Glutamatergic neuron (in vitro differentiated cells): ENCODE data around the gene AHNAK. TPM values are rescaled to one million over a fixed set of nuclear protein-coding genes. Genes with fewer than 3 reads are reported as not detected.

Experiments used
- DNase-seq: peaks from one replicate; pipeline ENCODE4 v3.0.0; 2022
- H3K27ac Mint-ChIP-seq: one replicate; pipeline ENCODE4 v1.8.0; 2020; ENCODE audit warnings: mild to moderate bottlenecking, mixed read lengths, inconsistent platforms; ENCODE audit not compliant: unreplicated experiment
- H3K27me3 Mint-ChIP-seq: one replicate; pipeline ENCODE4 v1.8.0; 2020; ENCODE audit warnings: mild to moderate bottlenecking, moderate library complexity, mixed read lengths, inconsistent platforms; ENCODE audit not compliant: unreplicated experiment
- H3K36me3 Mint-ChIP-seq: one replicate; pipeline ENCODE4 v1.8.0; 2020; ENCODE audit warnings: mild to moderate bottlenecking, mixed read lengths, inconsistent platforms; ENCODE audit not compliant: unreplicated experiment
- H3K4me1 Mint-ChIP-seq: one replicate; pipeline ENCODE4 v1.8.0; 2020; ENCODE audit warnings: mild to moderate bottlenecking, low read depth, mixed read lengths, inconsistent platforms; ENCODE audit not compliant: unreplicated experiment
- H3K4me3 Mint-ChIP-seq: one replicate; pipeline ENCODE4 v1.8.0; 2020; ENCODE audit warnings: mild to moderate bottlenecking, mixed read lengths, inconsistent platforms; ENCODE audit not compliant: unreplicated experiment
- H3K9me3 Mint-ChIP-seq: one replicate; pipeline ENCODE4 v1.8.0; 2020; ENCODE audit warnings: mild to moderate bottlenecking, moderate library complexity, mixed read lengths, inconsistent platforms; ENCODE audit not compliant: unreplicated experiment
- CTCF ChIP-seq: fragments of 200-600 bp; sonication (generic); IDR thresholded peaks from one replicate; pipeline ENCODE4 v1.5.0; 2021; ENCODE audit not compliant: partially characterized antibody, unreplicated experiment
- total RNA-seq: library from RNA; stranded (reverse); fragmentation: NEBNext Ultra II Directional; extraction: Animal tissue kit (Norgen Biotek cat#: 25700); gene quantifications from one replicate; pipeline ENCODE4 v1.2.1, GENCODE V29; 2021; ENCODE audit not compliant: unreplicated experiment

The AHNAK gene
- total RNA-seq, 1 donor from 2014 or later, result 4.5 TPM

DNA sequence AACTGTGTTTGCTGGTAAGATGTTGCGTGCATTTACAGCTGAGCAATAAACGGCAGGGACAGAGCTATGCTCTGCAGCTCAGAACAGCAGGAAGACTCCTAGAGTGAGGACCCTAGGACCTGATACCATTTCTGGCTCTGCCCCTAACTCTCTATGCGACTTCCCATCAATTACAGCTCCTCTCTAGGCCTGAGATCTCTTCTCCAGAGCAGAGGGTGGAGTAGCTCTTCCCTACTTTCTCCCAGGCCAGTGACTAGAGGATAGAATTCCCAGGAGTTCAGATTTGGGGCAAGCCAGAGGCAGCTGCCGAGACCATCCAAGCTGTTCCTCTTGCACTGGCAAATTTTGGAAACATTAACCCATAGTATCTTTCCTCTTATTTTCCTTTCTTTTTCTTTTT, 140.6 kb downstream of the AHNAK start:
- Mint-ChIP-seq H3K9me3 (peaks cover 2% of the 10 kb centered on the region), H3K4me1 (peaks cover 11% of the 10 kb centered on the region), H3K27ac (peak overlapping the region; percentile 38), H3K36me3 (no peaks in the 10 kb centered on the region), H3K27me3 (peaks cover 5% of the 10 kb centered on the region), H3K4me3 (no peak overlapping the region)
- TF ChIP-seq CTCF, result no peak
- DNase-seq, result no peak

DNA sequence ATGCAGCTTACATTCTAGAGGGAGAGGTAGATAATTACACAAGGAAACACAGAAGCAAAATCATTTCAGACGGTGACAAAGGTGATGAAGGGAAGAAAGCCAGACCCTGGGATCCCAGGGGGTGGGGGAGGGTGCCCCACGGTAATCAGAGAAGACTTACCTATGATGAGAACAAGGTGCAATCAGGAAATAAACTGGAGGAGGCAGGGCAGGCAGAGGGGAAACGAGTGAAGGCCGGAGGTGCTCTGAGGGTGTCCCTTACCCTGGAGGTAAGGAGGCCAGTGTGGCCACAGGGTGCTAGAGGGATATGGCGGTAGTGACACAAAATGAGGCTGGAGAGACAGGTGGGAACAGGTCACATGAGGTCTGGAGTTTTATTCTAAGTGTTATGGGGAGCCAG, 141.7 kb downstream of the AHNAK start:
- peaks cover 11% of the 10 kb centered on the region for H3K4me1 Mint-ChIP-seq
- H3K27me3 Mint-ChIP-seq, result peaks cover 5% of the 10 kb centered on the region
- H3K9me3 Mint-ChIP-seq, result peaks cover 3% of the 10 kb centered on the region
- no peak overlapping the region for H3K4me3 Mint-ChIP-seq
- no peak for TF ChIP-seq CTCF
- H3K36me3 Mint-ChIP-seq, result no peaks in the 10 kb centered on the region
- H3K27ac Mint-ChIP-seq, result no peak overlapping the region
- DNase-seq, result no peak

GRCh38 chr11:62404435-62404834, 142.2 kb downstream of the AHNAK start:
- Mint-ChIP-seq H3K9me3 (peaks cover 4% of the 10 kb centered on the region), H3K27ac (no peak overlapping the region), H3K4me1 (peaks cover 14% of the 10 kb centered on the region), H3K4me3 (no peak overlapping the region), H3K27me3 (peaks cover 5% of the 10 kb centered on the region), H3K36me3 (no peaks in the 10 kb centered on the region)
- no peak for TF ChIP-seq CTCF
- no peak for DNase-seq

GRCh38 chr11:62402960-62403730, 143.5 kb downstream of the AHNAK start:
- H3K27ac Mint-ChIP-seq, result no peak overlapping the region
- H3K36me3 Mint-ChIP-seq, result no peaks in the 10 kb centered on the region
- no peak for DNase-seq
- TF ChIP-seq CTCF, result no peak
- H3K9me3 Mint-ChIP-seq, result peaks cover 6% of the 10 kb centered on the region
- peaks cover 5% of the 10 kb centered on the region for H3K27me3 Mint-ChIP-seq
- peaks cover 26% of the 10 kb centered on the region for H3K4me1 Mint-ChIP-seq
- H3K4me3 Mint-ChIP-seq, result peak overlapping the region; percentile 49

DNA sequence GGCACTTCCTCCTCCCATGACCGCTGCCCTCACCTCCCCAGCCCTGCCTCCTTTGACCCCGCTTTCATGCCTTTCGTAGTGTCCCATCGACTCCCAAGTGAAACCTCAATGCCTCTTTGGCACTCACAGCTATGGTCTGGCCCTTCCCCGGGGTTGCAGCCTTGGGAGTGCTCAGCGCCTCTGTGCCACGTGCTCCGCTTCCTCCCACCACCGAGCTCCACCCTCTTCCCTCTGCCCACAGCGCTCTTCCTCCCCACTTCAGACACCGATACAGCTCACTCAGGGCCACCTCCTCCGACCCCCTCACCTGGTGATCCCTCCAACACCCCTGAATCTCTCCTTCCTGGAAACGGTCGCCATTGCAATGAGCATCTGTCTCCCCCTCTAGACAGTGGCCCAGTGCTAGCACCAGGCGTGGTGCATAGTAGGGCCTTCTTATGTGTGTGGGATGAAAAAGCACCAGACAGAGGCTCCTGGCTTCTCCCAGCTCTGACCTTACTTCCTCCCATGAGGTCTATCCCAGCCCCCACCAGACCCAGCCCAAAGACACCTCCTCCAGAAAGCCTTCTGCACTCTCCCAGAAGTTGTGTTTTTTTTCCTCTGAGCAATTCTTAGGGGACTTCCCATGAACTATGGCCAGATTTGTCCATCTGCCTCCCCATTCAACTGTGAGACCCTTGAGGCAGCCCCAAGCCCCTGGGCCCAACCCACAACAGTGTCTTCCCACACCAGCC, 144.2 kb downstream of the AHNAK start:
- Mint-ChIP-seq H3K27ac (peak overlapping the region; percentile 72), H3K36me3 (no peaks in the 10 kb centered on the region), H3K4me3 (peak overlapping the region; percentile 12), H3K27me3 (peaks cover 5% of the 10 kb centered on the region), H3K9me3 (peaks cover 6% of the 10 kb centered on the region), H3K4me1 (peaks cover 31% of the 10 kb centered on the region)
- no peak for TF ChIP-seq CTCF
- no peak for DNase-seq
